ENCODE results near the gene PTCH2. TPM values are rescaled to one million over a fixed set of nuclear protein-coding genes. Genes with fewer than 3 reads are reported as not detected.

The PTCH2 gene
- total and polyA plus RNA-seq, 2 donors from 2014 or later: 0.24 to 1.2 TPM

- intact Hi-C loops (cut with DNase I): loop anchor here (10.0 kb wide), 1 partner anchor 51 kb away; no protein-coding TSS in a partner anchor
- Histone ChIP-seq H3K9ac (ENCODE audit: low read length in 3 of 3) (peak overlapping the region in 2 of 3 donors; percentile 4 to 43), H3K4me3 (ENCODE audit: low read length in 3 of 3) (peak overlapping the region in 2 of 3 donors; percentile 34 to 38), H3K9me3 (ENCODE audit: control insufficient read depth in 2 of 3, insufficient read depth in 1 of 3, low read length in 3 of 3) (no peaks in the 10 kb centered on the region), H3K27me3 (ENCODE audit: control insufficient read depth, insufficient read depth, low read length) (no peaks in the 10 kb centered on the region), H3K4me1 (ENCODE audit: control insufficient read depth in 2 of 3, insufficient read depth in 2 of 3, low read depth in 1 of 3, low read length in 3 of 3) (peaks cover 0 to 23% (median 8%) of the 10 kb centered on the region in 3 donors), H3K36me3 (ENCODE audit: control insufficient read depth in 2 of 3, insufficient read depth in 3 of 3, low read length in 3 of 3) (peaks cover 0 to 4% (median 2%) of the 10 kb centered on the region in 3 donors), H3K27ac (ENCODE audit: low read depth in 2 of 2, low read length in 2 of 2) (no peak overlapping the region)
- no peak for DNase-seq
- FAIRE-seq: no peak
- TF ChIP-seq, protein P1, sequence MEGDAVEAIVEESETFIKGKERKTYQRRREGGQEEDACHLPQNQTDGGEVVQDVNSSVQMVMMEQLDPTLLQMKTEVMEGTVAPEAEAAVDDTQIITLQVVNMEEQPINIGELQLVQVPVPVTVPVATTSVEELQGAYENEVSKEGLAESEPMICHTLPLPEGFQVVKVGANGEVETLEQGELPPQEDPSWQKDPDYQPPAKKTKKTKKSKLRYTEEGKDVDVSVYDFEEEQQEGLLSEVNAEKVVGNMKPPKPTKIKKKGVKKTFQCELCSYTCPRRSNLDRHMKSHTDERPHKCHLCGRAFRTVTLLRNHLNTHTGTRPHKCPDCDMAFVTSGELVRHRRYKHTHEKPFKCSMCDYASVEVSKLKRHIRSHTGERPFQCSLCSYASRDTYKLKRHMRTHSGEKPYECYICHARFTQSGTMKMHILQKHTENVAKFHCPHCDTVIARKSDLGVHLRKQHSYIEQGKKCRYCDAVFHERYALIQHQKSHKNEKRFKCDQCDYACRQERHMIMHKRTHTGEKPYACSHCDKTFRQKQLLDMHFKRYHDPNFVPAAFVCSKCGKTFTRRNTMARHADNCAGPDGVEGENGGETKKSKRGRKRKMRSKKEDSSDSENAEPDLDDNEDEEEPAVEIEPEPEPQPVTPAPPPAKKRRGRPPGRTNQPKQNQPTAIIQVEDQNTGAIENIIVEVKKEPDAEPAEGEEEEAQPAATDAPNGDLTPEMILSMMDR (IDR thresholded peaks at IDR 0.05; ENCODE audit: borderline replicate concordance, extremely low read depth, insufficient read depth): no peak
Measured at GRCh38 chr1:44783697-44784093, 59.4 kb downstream of the PTCH2 start.

DNA sequence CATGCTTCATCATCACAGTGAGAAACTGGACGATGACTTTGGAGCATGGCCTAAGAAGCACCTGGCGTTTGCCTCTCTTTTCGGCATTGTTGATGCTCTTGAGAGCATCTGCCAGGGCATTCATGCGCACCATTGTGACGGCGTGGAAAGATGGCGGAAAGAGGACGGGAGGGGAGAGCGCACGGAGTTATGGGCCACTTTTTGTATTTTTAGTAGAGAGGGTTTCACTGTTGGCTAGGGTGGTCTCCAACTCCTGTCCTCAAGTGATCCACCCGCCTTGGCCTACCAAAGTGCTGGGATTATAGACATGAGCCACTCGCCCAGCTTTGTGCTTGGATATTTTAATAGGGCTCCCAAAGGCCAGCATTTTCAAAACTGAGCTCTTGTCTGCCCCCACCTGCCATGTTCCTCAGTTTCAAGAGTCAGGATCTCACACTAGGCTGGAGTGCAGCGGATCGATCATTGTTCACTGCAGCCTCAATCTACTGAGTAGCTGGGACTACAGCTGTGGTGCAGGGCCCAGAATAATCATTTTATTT is 62.4 kb downstream of the PTCH2 start:
- Histone ChIP-seq H3K9ac (ENCODE audit: low read length in 3 of 3) (no peak overlapping the region), H3K4me3 (ENCODE audit: low read length in 3 of 3) (no peak overlapping the region), H3K9me3 (ENCODE audit: control insufficient read depth in 2 of 3, insufficient read depth in 1 of 3, low read length in 3 of 3) (no peaks in the 10 kb centered on the region), H3K4me1 (ENCODE audit: control insufficient read depth in 2 of 3, insufficient read depth in 2 of 3, low read depth in 1 of 3, low read length in 3 of 3) (peaks cover 0 to 20% (median 10%) of the 10 kb centered on the region in 3 donors), H3K27me3 (ENCODE audit: control insufficient read depth, insufficient read depth, low read length) (no peaks in the 10 kb centered on the region), H3K36me3 (ENCODE audit: control insufficient read depth in 2 of 3, insufficient read depth in 3 of 3, low read length in 3 of 3) (peaks cover 4 to 20% (median 7%) of the 10 kb centered on the region in 3 donors), H3K27ac (ENCODE audit: low read depth in 2 of 2, low read length in 2 of 2) (no peak overlapping the region)
- FAIRE-seq: no peak
- TF ChIP-seq, protein P1 (IDR thresholded peaks at IDR 0.05; ENCODE audit: borderline replicate concordance, extremely low read depth, insufficient read depth): no peak
- peak in 1 of 5 donors; percentile 29 for DNase-seq
- intact Hi-C loops (cut with DNase I): loop anchor here (10.0 kb wide), 1 partner anchor 54 kb away; no protein-coding TSS in a partner anchor

- no peaks in the 10 kb centered on the region for H3K9me3 ChIP-seq (ENCODE audit: control insufficient read depth in 2 of 3, insufficient read depth in 1 of 3, low read length in 3 of 3)
- H3K9ac ChIP-seq (ENCODE audit: low read length in 3 of 3): no peak overlapping the region
- H3K27ac ChIP-seq (ENCODE audit: low read depth in 2 of 2, low read length in 2 of 2): no peak overlapping the region
- H3K4me1 ChIP-seq (ENCODE audit: control insufficient read depth in 2 of 3, insufficient read depth in 2 of 3, low read depth in 1 of 3, low read length in 3 of 3): peaks cover 0 to 12% (median 6%) of the 10 kb centered on the region in 3 donors
- no peak for FAIRE-seq
- no peaks in the 10 kb centered on the region for H3K27me3 ChIP-seq (ENCODE audit: control insufficient read depth, insufficient read depth, low read length)
- H3K36me3 ChIP-seq (ENCODE audit: control insufficient read depth in 2 of 3, insufficient read depth in 3 of 3, low read length in 3 of 3): peaks cover 4 to 20% (median 7%) of the 10 kb centered on the region in 3 donors
- intact Hi-C loops (cut with DNase I): no loop called here
- H3K4me3 ChIP-seq (ENCODE audit: low read length in 3 of 3): no peak overlapping the region
- TF ChIP-seq, protein P1 (IDR thresholded peaks at IDR 0.05; ENCODE audit: borderline replicate concordance, extremely low read depth, insufficient read depth): no peak
- DNase-seq: peak in 1 of 5 donors; percentile 12
Measured at GRCh38 chr1:44778705-44779576, 64.1 kb downstream of the PTCH2 start.

All from kidney (tissue), 14 donors.